ENCODE data around the gene ESRRA.
A peak's percentile ranks its signal among the peaks of the same experiment; 100 is the strongest.

Gene ESRRA

GRCh38 chr11:64333556-64333955 lies 28.2 kb downstream of the ESRRA start:
- DNase-seq (ENCODE audit: low read depth): no peak

GRCh38 chr11:64334764-64335735 lies 29.7 kb downstream of the ESRRA start:
- DNase-seq (ENCODE audit: low read depth): no peak

- no peak for DNase-seq (ENCODE audit: low read depth)
Measured at GRCh38 chr11:64337538-64338249, 32.4 kb downstream of the ESRRA start.

GRCh38 chr11:64338716-64339115 lies 33.4 kb downstream of the ESRRA start:
- DNase-seq (ENCODE audit: low read depth): no peak

- no peak for DNase-seq (ENCODE audit: low read depth)
Measured at GRCh38 chr11:64339286-64339685, 34.0 kb downstream of the ESRRA start.

GRCh38 chr11:64339754-64340408 lies 34.6 kb downstream of the ESRRA start, which contains the start of gene CCDC88B:
TSS of gene CCDC88B (plus strand) at chr11:64340204. CDS start at chr11:64340267, 63 bp downstream.
- DNase-seq (ENCODE audit: low read depth): peak; percentile 85

GRCh38 chr11:64340671-64341335 lies 35.5 kb downstream of the ESRRA start:
- peak; percentile 73 for DNase-seq (ENCODE audit: low read depth)

GRCh38 chr11:64341429-64341828 lies 36.1 kb downstream of the ESRRA start:
- DNase-seq (ENCODE audit: low read depth): no peak

- DNase-seq (ENCODE audit: low read depth): peak; percentile 80
Measured at GRCh38 chr11:64341851-64342791, 36.8 kb downstream of the ESRRA start.

GRCh38 chr11:64342869-64343745 lies 37.8 kb downstream of the ESRRA start:
- no peak for DNase-seq (ENCODE audit: low read depth)

GRCh38 chr11:64343767-64344559 lies 38.6 kb downstream of the ESRRA start:
- no peak for DNase-seq (ENCODE audit: low read depth)

- DNase-seq (ENCODE audit: low read depth): no peak
Measured at GRCh38 chr11:64344787-64345186, 39.5 kb downstream of the ESRRA start.

GRCh38 chr11:64347193-64347867 lies 42.0 kb downstream of the ESRRA start:
- DNase-seq (ENCODE audit: low read depth): no peak

GRCh38 chr11:64348383-64349024 lies 43.2 kb downstream of the ESRRA start:
- DNase-seq (ENCODE audit: low read depth): no peak

- no peak for DNase-seq (ENCODE audit: low read depth)
Measured at GRCh38 chr11:64349025-64349387, 43.7 kb downstream of the ESRRA start.

GRCh38 chr11:64349404-64349803 lies 44.1 kb downstream of the ESRRA start:
- DNase-seq (ENCODE audit: low read depth): no peak

GRCh38 chr11:64351136-64351631 lies 45.9 kb downstream of the ESRRA start:
- no peak for DNase-seq (ENCODE audit: low read depth)
